Measurements from ENCODE around the gene ZNF19.
A peak's percentile ranks its signal among the peaks of the same experiment; 100 is the strongest.

The ZNF19 gene

DNA sequence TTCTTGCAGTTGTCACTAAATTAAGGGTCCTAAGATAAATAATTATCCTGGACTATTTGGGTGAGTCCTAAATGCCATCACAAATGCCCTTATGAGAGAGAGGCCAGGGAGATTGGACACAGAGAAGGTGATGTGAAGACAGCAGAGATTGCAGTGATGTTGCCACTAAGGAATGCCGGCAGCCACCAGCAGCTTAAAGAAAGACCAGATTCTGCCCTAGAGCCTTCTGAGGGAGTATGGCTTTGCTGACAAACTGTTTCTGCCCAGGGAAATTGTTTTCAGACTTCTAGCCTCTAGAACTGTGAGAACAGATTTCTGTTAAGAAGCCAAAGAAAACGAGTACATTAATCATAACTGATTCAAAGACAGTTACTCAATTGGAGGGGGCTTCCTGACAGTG, 17.1 kb downstream of the ZNF19 start:
- no peaks in the 10 kb centered on the region for H3K27me3 ChIP-seq (ENCODE audit: control insufficient read depth in 1 of 2, insufficient read depth in 2 of 2, low read length in 2 of 2)
- no peak overlapping the region for H3K4me3 ChIP-seq (ENCODE audit: low read depth in 1 of 2, low read length in 2 of 2)
- peaks cover 3 to 4% of the 10 kb centered on the region in 2 donors for H3K36me3 ChIP-seq (ENCODE audit: control insufficient read depth in 1 of 2, insufficient read depth in 2 of 2, low read length in 2 of 2)
- H3K9ac ChIP-seq (ENCODE audit: low read depth in 1 of 2, low read length in 2 of 2) = no peak overlapping the region
- no peak overlapping the region for H3K27ac ChIP-seq (ENCODE audit: low read depth, low read length)
- no peaks in the 10 kb centered on the region for H3K9me3 ChIP-seq (ENCODE audit: control insufficient read depth in 1 of 2, low read length in 2 of 2)
- H3K4me1 ChIP-seq (ENCODE audit: control insufficient read depth in 1 of 2, insufficient read depth in 2 of 2, low read length in 2 of 2) = no peaks in the 10 kb centered on the region

- Histone ChIP-seq H3K4me1 (ENCODE audit: control insufficient read depth in 1 of 2, insufficient read depth in 2 of 2, low read length in 2 of 2) (peaks cover 0 to under 1% of the 10 kb centered on the region in 2 donors), H3K4me3 (ENCODE audit: low read depth in 1 of 2, low read length in 2 of 2) (no peak overlapping the region), H3K9me3 (ENCODE audit: control insufficient read depth in 1 of 2, low read length in 2 of 2) (no peaks in the 10 kb centered on the region), H3K9ac (ENCODE audit: low read depth in 1 of 2, low read length in 2 of 2) (no peak overlapping the region), H3K36me3 (ENCODE audit: control insufficient read depth in 1 of 2, insufficient read depth in 2 of 2, low read length in 2 of 2) (no peaks in the 10 kb centered on the region), H3K27me3 (ENCODE audit: control insufficient read depth in 1 of 2, insufficient read depth in 2 of 2, low read length in 2 of 2) (no peaks in the 10 kb centered on the region), H3K27ac (ENCODE audit: low read depth, low read length) (no peak overlapping the region)
Observed at GRCh38 chr16:71467810-71468209, 21.3 kb downstream of the ZNF19 start.

GRCh38 chr16:71464231-71464630, 24.9 kb downstream of the ZNF19 start:
- H3K27ac ChIP-seq (ENCODE audit: low read depth, low read length) = no peak overlapping the region
- H3K27me3 ChIP-seq (ENCODE audit: control insufficient read depth in 1 of 2, insufficient read depth in 2 of 2, low read length in 2 of 2) = no peaks in the 10 kb centered on the region
- no peaks in the 10 kb centered on the region for H3K9me3 ChIP-seq (ENCODE audit: control insufficient read depth in 1 of 2, low read length in 2 of 2)
- H3K9ac ChIP-seq (ENCODE audit: low read depth in 1 of 2, low read length in 2 of 2) = no peak overlapping the region
- H3K36me3 ChIP-seq (ENCODE audit: control insufficient read depth in 1 of 2, insufficient read depth in 2 of 2, low read length in 2 of 2) = no peaks in the 10 kb centered on the region
- H3K4me3 ChIP-seq (ENCODE audit: low read depth in 1 of 2, low read length in 2 of 2) = no peak overlapping the region
- H3K4me1 ChIP-seq (ENCODE audit: control insufficient read depth in 1 of 2, insufficient read depth in 2 of 2, low read length in 2 of 2) = peaks cover 11 to 16% of the 10 kb centered on the region in 2 donors

- H3K27ac ChIP-seq (ENCODE audit: low read depth, low read length) = peak within 1 kb of the TSS; percentile 43
- peak within 1 kb of the TSS; percentile 87 to 98 for H3K9ac ChIP-seq (ENCODE audit: low read depth in 1 of 2, low read length in 2 of 2)
- peaks cover 11 to 16% of the 10 kb centered on the region in 2 donors for H3K4me1 ChIP-seq (ENCODE audit: control insufficient read depth in 1 of 2, insufficient read depth in 2 of 2, low read length in 2 of 2)
- no peaks in the 10 kb centered on the region for H3K36me3 ChIP-seq (ENCODE audit: control insufficient read depth in 1 of 2, insufficient read depth in 2 of 2, low read length in 2 of 2)
- no peaks in the 10 kb centered on the region for H3K9me3 ChIP-seq (ENCODE audit: control insufficient read depth in 1 of 2, low read length in 2 of 2)
- H3K27me3 ChIP-seq (ENCODE audit: control insufficient read depth in 1 of 2, insufficient read depth in 2 of 2, low read length in 2 of 2) = no peaks in the 10 kb centered on the region
- peak within 1 kb of the TSS; percentile 96 to 99 for H3K4me3 ChIP-seq (ENCODE audit: low read depth in 1 of 2, low read length in 2 of 2)
Observed at GRCh38 chr16:71461686-71462648, 27.2 kb downstream of the ZNF19 start, which contains the start of gene ZNF23. TSS of gene ZNF23 (minus strand) at chr16:71462247. CDS start at chr16:71456796, 5,451 bp downstream.

GRCh38 chr16:71460941-71461340, 28.2 kb downstream of the ZNF19 start:
- no peak overlapping the region for H3K9ac ChIP-seq (ENCODE audit: low read depth in 1 of 2, low read length in 2 of 2)
- peak overlapping the region in 1 of 2 donors; percentile 99 for H3K4me3 ChIP-seq (ENCODE audit: low read depth in 1 of 2, low read length in 2 of 2)
- H3K4me1 ChIP-seq (ENCODE audit: control insufficient read depth in 1 of 2, insufficient read depth in 2 of 2, low read length in 2 of 2) = peaks cover 11 to 16% of the 10 kb centered on the region in 2 donors
- H3K9me3 ChIP-seq (ENCODE audit: control insufficient read depth in 1 of 2, low read length in 2 of 2) = peaks cover 0 to 1% of the 10 kb centered on the region in 2 donors
- peaks cover 4 to 9% of the 10 kb centered on the region in 2 donors for H3K36me3 ChIP-seq (ENCODE audit: control insufficient read depth in 1 of 2, insufficient read depth in 2 of 2, low read length in 2 of 2)
- no peak overlapping the region for H3K27ac ChIP-seq (ENCODE audit: low read depth, low read length)
- H3K27me3 ChIP-seq (ENCODE audit: control insufficient read depth in 1 of 2, insufficient read depth in 2 of 2, low read length in 2 of 2) = no peaks in the 10 kb centered on the region

- Histone ChIP-seq H3K9me3 (ENCODE audit: control insufficient read depth in 1 of 2, low read length in 2 of 2) (peaks cover 0 to 1% of the 10 kb centered on the region in 2 donors), H3K4me3 (ENCODE audit: low read depth in 1 of 2, low read length in 2 of 2) (no peak overlapping the region), H3K27ac (ENCODE audit: low read depth, low read length) (no peak overlapping the region), H3K36me3 (ENCODE audit: control insufficient read depth in 1 of 2, insufficient read depth in 2 of 2, low read length in 2 of 2) (peaks cover 9 to 16% of the 10 kb centered on the region in 2 donors), H3K4me1 (ENCODE audit: control insufficient read depth in 1 of 2, insufficient read depth in 2 of 2, low read length in 2 of 2) (peaks cover 11 to 16% of the 10 kb centered on the region in 2 donors), H3K27me3 (ENCODE audit: control insufficient read depth in 1 of 2, insufficient read depth in 2 of 2, low read length in 2 of 2) (no peaks in the 10 kb centered on the region), H3K9ac (ENCODE audit: low read depth in 1 of 2, low read length in 2 of 2) (no peak overlapping the region)
Observed at GRCh38 chr16:71460236-71460635, 28.9 kb downstream of the ZNF19 start.

DNA sequence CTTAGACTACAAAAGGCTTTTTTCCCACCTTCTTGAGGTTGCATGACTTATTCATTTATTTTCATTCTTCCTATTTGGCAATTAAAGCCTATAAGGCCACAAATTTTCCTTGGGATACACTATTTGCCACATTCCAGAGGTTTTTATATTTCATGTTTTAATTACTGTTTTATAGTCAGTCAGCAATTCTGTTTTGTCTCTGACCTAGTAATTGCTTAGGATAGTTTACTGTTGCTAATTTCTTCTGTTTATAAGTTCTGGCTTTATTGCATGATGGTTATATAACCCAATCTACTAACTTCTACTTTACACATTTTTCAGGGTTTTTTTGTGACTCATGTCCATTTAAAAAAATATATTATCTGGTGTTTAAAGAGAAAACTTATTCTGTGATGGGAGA, 29.6 kb downstream of the ZNF19 start:
- peaks cover 9 to 23% of the 10 kb centered on the region in 2 donors for H3K36me3 ChIP-seq (ENCODE audit: control insufficient read depth in 1 of 2, insufficient read depth in 2 of 2, low read length in 2 of 2)
- no peak overlapping the region for H3K27ac ChIP-seq (ENCODE audit: low read depth, low read length)
- peaks cover 0 to 2% of the 10 kb centered on the region in 2 donors for H3K9me3 ChIP-seq (ENCODE audit: control insufficient read depth in 1 of 2, low read length in 2 of 2)
- H3K4me1 ChIP-seq (ENCODE audit: control insufficient read depth in 1 of 2, insufficient read depth in 2 of 2, low read length in 2 of 2) = peaks cover 11 to 16% of the 10 kb centered on the region in 2 donors
- no peak overlapping the region for H3K4me3 ChIP-seq (ENCODE audit: low read depth in 1 of 2, low read length in 2 of 2)
- H3K9ac ChIP-seq (ENCODE audit: low read depth in 1 of 2, low read length in 2 of 2) = no peak overlapping the region
- H3K27me3 ChIP-seq (ENCODE audit: control insufficient read depth in 1 of 2, insufficient read depth in 2 of 2, low read length in 2 of 2) = no peaks in the 10 kb centered on the region

GRCh38 chr16:71456801-71457200, 32.3 kb downstream of the ZNF19 start:
- H3K36me3 ChIP-seq (ENCODE audit: control insufficient read depth in 1 of 2, insufficient read depth in 2 of 2, low read length in 2 of 2) = peaks cover 29 to 49% of the 10 kb centered on the region in 2 donors
- no peak overlapping the region for H3K27ac ChIP-seq (ENCODE audit: low read depth, low read length)
- H3K4me3 ChIP-seq (ENCODE audit: low read depth in 1 of 2, low read length in 2 of 2) = no peak overlapping the region
- H3K9me3 ChIP-seq (ENCODE audit: control insufficient read depth in 1 of 2, low read length in 2 of 2) = peaks cover 8 to 16% of the 10 kb centered on the region in 2 donors
- H3K9ac ChIP-seq (ENCODE audit: low read depth in 1 of 2, low read length in 2 of 2) = no peak overlapping the region
- H3K27me3 ChIP-seq (ENCODE audit: control insufficient read depth in 1 of 2, insufficient read depth in 2 of 2, low read length in 2 of 2) = no peaks in the 10 kb centered on the region
- peaks cover 5 to 11% of the 10 kb centered on the region in 2 donors for H3K4me1 ChIP-seq (ENCODE audit: control insufficient read depth in 1 of 2, insufficient read depth in 2 of 2, low read length in 2 of 2)

DNA sequence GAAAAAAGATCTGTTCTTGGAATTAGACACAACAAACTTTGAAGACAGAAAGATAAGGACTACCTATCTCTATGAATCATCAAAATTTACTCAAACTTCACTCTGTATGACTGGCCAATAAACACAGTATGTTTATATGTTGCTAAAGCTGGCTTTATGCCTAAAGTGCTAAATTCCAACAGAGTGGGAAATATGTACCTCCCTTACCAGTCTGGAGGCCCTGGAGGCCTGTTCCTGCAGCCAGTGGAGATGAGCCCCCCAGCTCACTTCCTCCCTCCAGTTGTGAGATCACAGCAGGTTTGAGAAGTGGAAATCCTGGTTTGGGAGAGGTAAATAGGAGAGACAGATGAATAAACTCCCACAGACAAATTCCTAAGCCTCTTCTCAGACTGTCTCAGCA, 36.1 kb downstream of the ZNF19 start:
- no peak overlapping the region for H3K27ac ChIP-seq (ENCODE audit: low read depth, low read length)
- no peaks in the 10 kb centered on the region for H3K27me3 ChIP-seq (ENCODE audit: control insufficient read depth in 1 of 2, insufficient read depth in 2 of 2, low read length in 2 of 2)
- H3K4me3 ChIP-seq (ENCODE audit: low read depth in 1 of 2, low read length in 2 of 2) = no peak overlapping the region
- no peak overlapping the region for H3K9ac ChIP-seq (ENCODE audit: low read depth in 1 of 2, low read length in 2 of 2)
- peaks cover 43 to 51% of the 10 kb centered on the region in 2 donors for H3K9me3 ChIP-seq (ENCODE audit: control insufficient read depth in 1 of 2, low read length in 2 of 2)
- no peaks in the 10 kb centered on the region for H3K4me1 ChIP-seq (ENCODE audit: control insufficient read depth in 1 of 2, insufficient read depth in 2 of 2, low read length in 2 of 2)
- H3K36me3 ChIP-seq (ENCODE audit: control insufficient read depth in 1 of 2, insufficient read depth in 2 of 2, low read length in 2 of 2) = peaks cover 61 to 85% of the 10 kb centered on the region in 2 donors

DNA sequence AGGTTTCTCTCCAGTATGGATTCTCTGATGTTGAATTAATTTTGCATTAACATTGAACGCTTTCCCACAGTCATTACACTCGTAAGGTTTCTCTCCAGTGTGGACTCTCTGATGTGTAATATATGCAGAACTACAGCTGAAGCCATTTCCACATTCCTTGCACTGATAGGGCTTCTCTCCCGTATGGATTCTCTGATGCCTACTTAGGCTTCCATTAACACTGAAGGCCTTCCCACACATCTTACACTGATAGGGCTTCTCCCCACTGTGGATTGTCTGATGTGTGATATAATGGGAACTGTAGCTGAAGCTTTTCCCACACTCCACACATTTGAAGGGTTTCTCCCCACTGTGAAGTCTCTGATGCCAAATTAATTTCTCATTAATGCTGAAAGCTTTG, 40.1 kb downstream of the ZNF19 start:
- no peaks in the 10 kb centered on the region for H3K27me3 ChIP-seq (ENCODE audit: control insufficient read depth in 1 of 2, insufficient read depth in 2 of 2, low read length in 2 of 2)
- H3K27ac ChIP-seq (ENCODE audit: low read depth, low read length) = no peak overlapping the region
- no peaks in the 10 kb centered on the region for H3K4me1 ChIP-seq (ENCODE audit: control insufficient read depth in 1 of 2, insufficient read depth in 2 of 2, low read length in 2 of 2)
- H3K36me3 ChIP-seq (ENCODE audit: control insufficient read depth in 1 of 2, insufficient read depth in 2 of 2, low read length in 2 of 2) = peaks cover 53 to 61% of the 10 kb centered on the region in 2 donors
- peaks cover 72 to 78% of the 10 kb centered on the region in 2 donors for H3K9me3 ChIP-seq (ENCODE audit: control insufficient read depth in 1 of 2, low read length in 2 of 2)
- no peak overlapping the region for H3K9ac ChIP-seq (ENCODE audit: low read depth in 1 of 2, low read length in 2 of 2)
- H3K4me3 ChIP-seq (ENCODE audit: low read depth in 1 of 2, low read length in 2 of 2) = peak overlapping the region; percentile 35 to 58

All from duodenal mucosa (tissue), 2 donors.